ENCODE data around the gene AFAP1L1. TPM values are rescaled to one million over a fixed set of nuclear protein-coding genes. Genes with fewer than 3 reads are reported as not detected.

AFAP1L1 gene
- total and polyA plus RNA-seq, 9 of the 15 experiments (the other 6 are each of a cell fraction or from before 2014, with no cell fraction given) = 0.01 to 0.12 (median 0.03) TPM; not detected in 4

- H3K9me1 ChIP-seq (ENCODE audit: control insufficient read depth, insufficient read depth, low read length) = no peaks in the 10 kb centered on the region
- H4K20me1 ChIP-seq (replicated peaks; ENCODE audit: control insufficient read depth, insufficient read depth, low read length) = peaks cover 5% of the 10 kb centered on the region; the same call in 1 of the 2 replicates
- intact Hi-C loops (cut with micrococcal nuclease) (no loop called here), in situ Hi-C loops (cut with MboI) (no loop called here)
- TF ChIP-seq CBFA2T3 (IDR thresholded peaks at IDR 0.05) (no peak), ZNF512 (tag; IDR thresholded peaks at IDR 0.05) (no peak), ZEB2 (IDR thresholded peaks at IDR 0.05) (no peak), HMG20A (CRISPR knock-in tag; conservative IDR thresholded peaks at IDR 0.05) (no peak), SAFB (IDR thresholded peaks at IDR 0.05; ENCODE audit: borderline replicate concordance, low read depth, low read length) (no peak), ATF4 (CRISPR knock-in tag; IDR thresholded peaks at IDR 0.05) (no peak)
- H3K4me1 ChIP-seq (replicated peaks in 1 of 2; ENCODE audit: control insufficient read depth in 2 of 2, insufficient read depth in 2 of 2, low read length in 2 of 2) = peaks cover 0 to 8% of the 10 kb centered on the region in 2 experiments; a peak in 1 of 5 replicates
- H3K9ac ChIP-seq (ENCODE audit: insufficient read depth in 1 of 2, low read depth in 2 of 2, low read length in 2 of 2) = 0 out of 4 replicates have a peak overlapping the region, but pooled peaks of 1 of the 2 experiments have one; percentile 37
- ATAC-seq (no peak; the same call in 2 of the 3 replicates), FAIRE-seq (no peak), DNase-seq (ENCODE audit: extremely low read depth in 1 of 4, low spot score in 3 of 4) (no peak)
- H3K27me3 ChIP-seq (ENCODE audit: control insufficient read depth in 2 of 2, insufficient read depth in 2 of 2, low read length in 2 of 2) = peaks cover 39 to 71% of the 10 kb centered on the region in 2 experiments; a peak in 4 of 5 replicates
- no peak overlapping the region for H3K27ac ChIP-seq (ENCODE audit: extremely low read depth, low read depth, low read length)
- no peak overlapping the region for H3K4me2 ChIP-seq (ENCODE audit: insufficient read depth, low read length)
- no TSS peak for BruUV-seq (replicated peaks)
- POLR2A ChIA-PET = interaction anchor here (0.9 to 1.4 kb wide), 2 partner anchors 11 to 42 kb away, joined by 3 to 6 read pairs; no protein-coding TSS in a partner anchor
- H3K9me3 ChIP-seq (replicated peaks; ENCODE audit: control insufficient read depth, insufficient read depth, low read depth, low read length) = no peaks in the 10 kb centered on the region
- H3K79me2 ChIP-seq (ENCODE audit: control insufficient read depth, insufficient read depth, low read length) = no peaks in the 10 kb centered on the region
- H2AFZ ChIP-seq (ENCODE audit: low read depth, low read length) = no peak overlapping the region
- CTCF ChIA-PET (ENCODE audit: low intra/inter-chr PET ratio) = no interaction called here
- 9% methylated on average over 13 of the region's 14 CpGs for WGBS (ENCODE audit: insufficient coverage, low coverage, missing lambda C conversion rate)
- H3K4me3 ChIP-seq = no peak overlapping the region
- H3K36me3 ChIP-seq (ENCODE audit: control insufficient read depth, insufficient read depth, low read length) = no peaks in the 10 kb centered on the region
These were observed 27.9 kb downstream of the AFAP1L1 start for GRCh38 chr5:149299451-149300054.

Measured in K562 (cell line).